SK-N-SH treated with all-trans-retinoic acid at 6 μM for 48 hours (cell line): ENCODE data around the gene IPP.
A peak's percentile ranks its signal among the peaks of the same experiment; 100 is the strongest.

Experiments
- ATAC-seq: fragments of 200-7000 bp; cut with Tn5 transposase; 3 replicates; pipeline ENCODE4 v1.9.1; 2020; ENCODE audit warnings: mild to moderate bottlenecking, moderate library complexity
- ARNTL ChIP-seq: fragments of 450-650 bp; formaldehyde crosslinking; IDR thresholded peaks from 2 replicates; pipeline ENCODE4 v1.5.0; 2020; ENCODE audit warnings: low read depth, mild to moderate bottlenecking, moderate library complexity, borderline replicate concordance
- BACH2 ChIP-seq: fragments of 250-450 bp; sonication (Bioruptor Pico); IDR thresholded peaks from 2 replicates; pipeline ENCODE4 v1.9.0; 2021; ENCODE audit warnings: mild to moderate bottlenecking, borderline replicate concordance
- CSDC2 ChIP-seq: fragments of 250-450 bp; sonication (Bioruptor Pico); IDR thresholded peaks from 2 replicates; pipeline ENCODE4 v1.5.0; 2020; ENCODE audit warnings: mild to moderate bottlenecking, moderate library complexity
- ESRRG ChIP-seq: fragments of 250-450 bp; sonication (Bioruptor Pico); IDR thresholded peaks from 2 replicates; pipeline ENCODE4 v1.6.1; 2021; ENCODE audit warnings: mild to moderate bottlenecking
- GLIS3 ChIP-seq: fragments of 250-450 bp; sonication (Bioruptor Pico); IDR thresholded peaks from 2 replicates; pipeline ENCODE4 v1.5.0; 2020; ENCODE audit warnings: mild to moderate bottlenecking, moderate library complexity
- ISL1 ChIP-seq: fragments of 250-450 bp; sonication (Bioruptor Pico); IDR thresholded peaks from 2 replicates; pipeline ENCODE4 v2.1.2; 2022; ENCODE audit warnings: mild to moderate bottlenecking, moderate library complexity
- OSR1 ChIP-seq: fragments of 250-450 bp; sonication (Bioruptor Pico); IDR thresholded peaks from 2 replicates; pipeline ENCODE4 v1.8.0; 2022; ENCODE audit warnings: moderate library complexity, mild to moderate bottlenecking, inconsistent platforms
- PPARA ChIP-seq: fragments of 250-450 bp; sonication (Bioruptor Pico); IDR thresholded peaks from 2 replicates; pipeline ENCODE4 v1.5.0; 2020; ENCODE audit warnings: mild to moderate bottlenecking, borderline replicate concordance
- TOX ChIP-seq: fragments of 250-450 bp; sonication (Bioruptor Pico); IDR thresholded peaks from 2 replicates; pipeline ENCODE4 v1.8.0; 2021; ENCODE audit warnings: mild to moderate bottlenecking, moderate library complexity, borderline replicate concordance
- ZC3H10 ChIP-seq: fragments of 250-450 bp; sonication (Bioruptor Pico); IDR thresholded peaks from 2 replicates; pipeline ENCODE4 v1.5.1; 2021; ENCODE audit warnings: mild to moderate bottlenecking, moderate library complexity
- ZNF565 ChIP-seq: fragments of 450-650 bp; formaldehyde crosslinking; conservative IDR thresholded peaks from 2 replicates; pipeline ENCODE4 v1.5.0; 2020; ENCODE audit warnings: low read depth, mild to moderate bottlenecking, moderate library complexity
- ZNF70 ChIP-seq: fragments of 450-650 bp; formaldehyde crosslinking; IDR thresholded peaks from 2 replicates; pipeline ENCODE4 v1.5.0; 2020; ENCODE audit warnings: mild to moderate bottlenecking, moderate library complexity
- TF ChIP-seq, protein P1 (sequence below): fragments of 250-450 bp; sonication (Bioruptor Pico); IDR thresholded peaks from 2 replicates; pipeline ENCODE4 v1.8.0; 2020; ENCODE audit warnings: mild to moderate bottlenecking, moderate library complexity, borderline replicate concordance
- TF ChIP-seq, protein P2 (sequence below): fragments of 250-450 bp; sonication (Bioruptor Pico); IDR thresholded peaks from 2 replicates; pipeline ENCODE4 v1.5.1; 2020; ENCODE audit warnings: low read depth, mild to moderate bottlenecking, moderate library complexity
- TF ChIP-seq, protein P3 (sequence below): fragments of 250-450 bp; sonication (Bioruptor Pico); IDR thresholded peaks from 2 replicates; pipeline ENCODE4 v1.5.0; 2020; ENCODE audit warnings: mild to moderate bottlenecking, moderate library complexity
- TF ChIP-seq, protein P4 (sequence below): fragments of 250-450 bp; sonication (Bioruptor Pico); IDR thresholded peaks from 2 replicates; pipeline ENCODE4 v1.5.1; 2021; ENCODE audit warnings: mild to moderate bottlenecking, moderate library complexity
- TF ChIP-seq, protein P5 (sequence below): fragments of 250-450 bp; sonication (Bioruptor Pico); IDR thresholded peaks from 2 replicates; pipeline ENCODE4 v1.8.0; 2021; ENCODE audit warnings: low read depth, mild to moderate bottlenecking, moderate library complexity, borderline replicate concordance

The IPP gene

DNA sequence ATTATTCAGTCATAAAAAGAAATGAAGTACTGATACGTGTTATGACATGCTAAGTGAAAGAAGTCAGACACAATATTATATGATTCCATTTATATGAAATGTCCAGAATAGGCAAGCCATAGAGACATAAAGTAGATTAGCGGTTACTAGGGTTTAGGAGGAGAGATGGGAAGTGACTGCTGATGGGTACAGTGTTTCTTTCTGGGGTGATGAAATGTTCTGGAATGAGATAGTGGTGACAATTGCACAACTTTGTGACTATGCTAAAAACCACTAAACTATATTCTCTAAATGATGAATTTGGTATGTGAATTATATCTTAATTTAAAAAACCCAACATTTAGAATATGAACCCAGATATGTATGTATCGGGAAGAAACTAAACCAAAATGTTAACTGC, 27.6 kb downstream of the IPP start:
- TF ChIP-seq, protein P1, sequence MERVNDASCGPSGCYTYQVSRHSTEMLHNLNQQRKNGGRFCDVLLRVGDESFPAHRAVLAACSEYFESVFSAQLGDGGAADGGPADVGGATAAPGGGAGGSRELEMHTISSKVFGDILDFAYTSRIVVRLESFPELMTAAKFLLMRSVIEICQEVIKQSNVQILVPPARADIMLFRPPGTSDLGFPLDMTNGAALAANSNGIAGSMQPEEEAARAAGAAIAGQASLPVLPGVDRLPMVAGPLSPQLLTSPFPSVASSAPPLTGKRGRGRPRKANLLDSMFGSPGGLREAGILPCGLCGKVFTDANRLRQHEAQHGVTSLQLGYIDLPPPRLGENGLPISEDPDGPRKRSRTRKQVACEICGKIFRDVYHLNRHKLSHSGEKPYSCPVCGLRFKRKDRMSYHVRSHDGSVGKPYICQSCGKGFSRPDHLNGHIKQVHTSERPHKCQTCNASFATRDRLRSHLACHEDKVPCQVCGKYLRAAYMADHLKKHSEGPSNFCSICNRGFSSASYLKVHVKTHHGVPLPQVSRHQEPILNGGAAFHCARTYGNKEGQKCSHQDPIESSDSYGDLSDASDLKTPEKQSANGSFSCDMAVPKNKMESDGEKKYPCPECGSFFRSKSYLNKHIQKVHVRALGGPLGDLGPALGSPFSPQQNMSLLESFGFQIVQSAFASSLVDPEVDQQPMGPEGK (CRISPR knock-in tag): no peak
- TF ChIP-seq ZC3H10 (CRISPR knock-in tag) (no peak), GLIS3 (CRISPR knock-in tag) (no peak), CSDC2 (CRISPR knock-in tag) (no peak), ARNTL (CRISPR knock-in tag) (no peak), ZNF565 (CRISPR knock-in tag) (no peak), PPARA (CRISPR knock-in tag) (no peak), TOX (CRISPR knock-in tag) (no peak), ESRRG (CRISPR knock-in tag) (no peak), OSR1 (CRISPR knock-in tag) (no peak), ZNF70 (CRISPR knock-in tag) (no peak), ISL1 (CRISPR knock-in tag) (no peak)
- TF ChIP-seq, protein P2, sequence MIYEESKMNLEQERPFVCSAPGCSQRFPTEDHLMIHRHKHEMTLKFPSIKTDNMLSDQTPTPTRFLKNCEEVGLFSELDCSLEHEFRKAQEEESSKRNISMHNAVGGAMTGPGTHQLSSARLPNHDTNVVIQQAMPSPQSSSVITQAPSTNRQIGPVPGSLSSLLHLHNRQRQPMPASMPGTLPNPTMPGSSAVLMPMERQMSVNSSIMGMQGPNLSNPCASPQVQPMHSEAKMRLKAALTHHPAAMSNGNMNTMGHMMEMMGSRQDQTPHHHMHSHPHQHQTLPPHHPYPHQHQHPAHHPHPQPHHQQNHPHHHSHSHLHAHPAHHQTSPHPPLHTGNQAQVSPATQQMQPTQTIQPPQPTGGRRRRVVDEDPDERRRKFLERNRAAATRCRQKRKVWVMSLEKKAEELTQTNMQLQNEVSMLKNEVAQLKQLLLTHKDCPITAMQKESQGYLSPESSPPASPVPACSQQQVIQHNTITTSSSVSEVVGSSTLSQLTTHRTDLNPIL: no peak
- TF ChIP-seq, protein P3, sequence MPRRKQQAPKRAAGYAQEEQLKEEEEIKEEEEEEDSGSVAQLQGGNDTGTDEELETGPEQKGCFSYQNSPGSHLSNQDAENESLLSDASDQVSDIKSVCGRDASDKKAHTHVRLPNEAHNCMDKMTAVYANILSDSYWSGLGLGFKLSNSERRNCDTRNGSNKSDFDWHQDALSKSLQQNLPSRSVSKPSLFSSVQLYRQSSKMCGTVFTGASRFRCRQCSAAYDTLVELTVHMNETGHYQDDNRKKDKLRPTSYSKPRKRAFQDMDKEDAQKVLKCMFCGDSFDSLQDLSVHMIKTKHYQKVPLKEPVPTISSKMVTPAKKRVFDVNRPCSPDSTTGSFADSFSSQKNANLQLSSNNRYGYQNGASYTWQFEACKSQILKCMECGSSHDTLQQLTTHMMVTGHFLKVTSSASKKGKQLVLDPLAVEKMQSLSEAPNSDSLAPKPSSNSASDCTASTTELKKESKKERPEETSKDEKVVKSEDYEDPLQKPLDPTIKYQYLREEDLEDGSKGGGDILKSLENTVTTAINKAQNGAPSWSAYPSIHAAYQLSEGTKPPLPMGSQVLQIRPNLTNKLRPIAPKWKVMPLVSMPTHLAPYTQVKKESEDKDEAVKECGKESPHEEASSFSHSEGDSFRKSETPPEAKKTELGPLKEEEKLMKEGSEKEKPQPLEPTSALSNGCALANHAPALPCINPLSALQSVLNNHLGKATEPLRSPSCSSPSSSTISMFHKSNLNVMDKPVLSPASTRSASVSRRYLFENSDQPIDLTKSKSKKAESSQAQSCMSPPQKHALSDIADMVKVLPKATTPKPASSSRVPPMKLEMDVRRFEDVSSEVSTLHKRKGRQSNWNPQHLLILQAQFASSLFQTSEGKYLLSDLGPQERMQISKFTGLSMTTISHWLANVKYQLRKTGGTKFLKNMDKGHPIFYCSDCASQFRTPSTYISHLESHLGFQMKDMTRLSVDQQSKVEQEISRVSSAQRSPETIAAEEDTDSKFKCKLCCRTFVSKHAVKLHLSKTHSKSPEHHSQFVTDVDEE (CRISPR knock-in tag): no peak
- TF ChIP-seq, protein P4, sequence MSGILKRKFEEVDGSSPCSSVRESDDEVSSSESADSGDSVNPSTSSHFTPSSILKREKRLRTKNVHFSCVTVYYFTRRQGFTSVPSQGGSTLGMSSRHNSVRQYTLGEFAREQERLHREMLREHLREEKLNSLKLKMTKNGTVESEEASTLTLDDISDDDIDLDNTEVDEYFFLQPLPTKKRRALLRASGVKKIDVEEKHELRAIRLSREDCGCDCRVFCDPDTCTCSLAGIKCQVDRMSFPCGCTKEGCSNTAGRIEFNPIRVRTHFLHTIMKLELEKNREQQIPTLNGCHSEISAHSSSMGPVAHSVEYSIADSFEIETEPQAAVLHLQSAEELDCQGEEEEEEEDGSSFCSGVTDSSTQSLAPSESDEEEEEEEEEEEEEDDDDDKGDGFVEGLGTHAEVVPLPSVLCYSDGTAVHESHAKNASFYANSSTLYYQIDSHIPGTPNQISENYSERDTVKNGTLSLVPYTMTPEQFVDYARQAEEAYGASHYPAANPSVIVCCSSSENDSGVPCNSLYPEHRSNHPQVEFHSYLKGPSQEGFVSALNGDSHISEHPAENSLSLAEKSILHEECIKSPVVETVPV (CRISPR knock-in tag): no peak
- TF ChIP-seq, protein P5, sequence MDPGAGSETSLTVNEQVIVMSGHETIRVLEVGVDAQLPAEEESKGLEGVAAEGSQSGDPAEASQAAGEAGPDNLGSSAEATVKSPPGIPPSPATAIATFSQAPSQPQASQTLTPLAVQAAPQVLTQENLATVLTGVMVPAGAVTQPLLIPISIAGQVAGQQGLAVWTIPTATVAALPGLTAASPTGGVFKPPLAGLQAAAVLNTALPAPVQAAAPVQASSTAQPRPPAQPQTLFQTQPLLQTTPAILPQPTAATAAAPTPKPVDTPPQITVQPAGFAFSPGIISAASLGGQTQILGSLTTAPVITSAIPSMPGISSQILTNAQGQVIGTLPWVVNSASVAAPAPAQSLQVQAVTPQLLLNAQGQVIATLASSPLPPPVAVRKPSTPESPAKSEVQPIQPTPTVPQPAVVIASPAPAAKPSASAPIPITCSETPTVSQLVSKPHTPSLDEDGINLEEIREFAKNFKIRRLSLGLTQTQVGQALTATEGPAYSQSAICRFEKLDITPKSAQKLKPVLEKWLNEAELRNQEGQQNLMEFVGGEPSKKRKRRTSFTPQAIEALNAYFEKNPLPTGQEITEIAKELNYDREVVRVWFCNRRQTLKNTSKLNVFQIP (CRISPR knock-in tag): no peak
- no peak for ATAC-seq

DNA sequence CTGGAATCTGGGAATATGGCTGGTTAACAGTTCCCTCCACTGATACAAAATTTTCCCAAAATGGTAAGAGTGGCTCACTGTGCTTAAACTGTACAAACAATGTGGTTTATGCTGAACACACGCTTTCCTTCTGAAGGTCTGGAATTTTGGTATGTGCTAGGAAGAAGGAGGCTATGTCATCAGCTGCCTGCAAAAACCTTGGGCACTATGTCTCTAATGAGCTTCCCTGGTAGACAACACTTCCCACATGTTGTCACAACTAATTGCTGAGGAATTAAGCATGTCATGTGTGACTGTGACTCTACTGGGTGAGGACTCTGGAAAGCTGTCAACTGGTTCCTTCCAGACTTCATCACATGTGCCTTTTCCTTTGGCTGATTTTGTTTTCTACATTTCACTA, 29.2 kb downstream of the IPP start:
- TF ChIP-seq, protein P3 (CRISPR knock-in tag): no peak
- TF ChIP-seq ESRRG (CRISPR knock-in tag) (no peak), BACH2 (CRISPR knock-in tag) (no peak)
- TF ChIP-seq, protein P4 (CRISPR knock-in tag): no peak
- peak; percentile 34; the same call in 1 of the 3 replicates for ATAC-seq
